Measurements from ENCODE around the gene TPT1. TPM values are rescaled to one million over a fixed set of nuclear protein-coding genes. Genes with fewer than 3 reads are reported as not detected.

Gene TPT1
- polyA plus RNA-seq, 3 donors = 6,263 to 7,020 (median 6,451) TPM

DNA sequence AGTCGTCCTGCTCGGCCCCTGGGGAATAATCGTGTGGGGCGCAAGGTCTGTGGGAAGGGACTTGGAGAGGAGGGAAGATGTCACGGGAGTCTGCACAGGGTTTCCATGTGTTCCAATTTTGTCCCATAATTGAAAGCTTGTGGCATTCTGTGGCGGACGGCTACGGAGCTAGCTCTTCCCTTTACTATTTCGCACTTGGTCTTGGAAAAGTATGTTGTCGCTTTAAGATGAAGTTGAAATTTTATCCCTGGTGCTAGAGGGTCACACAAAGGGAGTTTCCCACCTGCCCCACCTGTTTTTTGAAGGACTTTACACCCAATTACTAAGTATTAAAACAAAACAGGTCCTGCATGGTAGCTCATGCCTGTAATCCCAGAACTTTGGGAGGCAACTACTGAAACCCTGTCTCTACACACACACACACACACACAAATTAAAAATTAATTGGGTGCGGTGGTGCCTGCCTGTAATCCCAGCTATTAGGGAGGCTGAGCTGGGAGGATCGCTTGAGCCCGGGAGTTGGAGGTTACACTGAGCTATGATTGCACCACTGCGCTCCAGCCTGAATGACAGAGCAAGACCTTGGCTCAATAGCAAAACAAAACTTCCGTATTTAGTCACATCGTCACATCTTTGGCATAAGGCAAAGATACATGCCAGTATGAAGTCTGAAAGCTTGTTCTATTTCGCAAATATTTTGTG, 967 bp upstream of the TPT1 start:
- DNase-seq (ENCODE audit: extremely low read depth in 1 of 11, low read depth in 9 of 11, low spot score in 4 of 11) = peak in 6 of 11 donors; percentile 38 to 55 (median 46)

DNA sequence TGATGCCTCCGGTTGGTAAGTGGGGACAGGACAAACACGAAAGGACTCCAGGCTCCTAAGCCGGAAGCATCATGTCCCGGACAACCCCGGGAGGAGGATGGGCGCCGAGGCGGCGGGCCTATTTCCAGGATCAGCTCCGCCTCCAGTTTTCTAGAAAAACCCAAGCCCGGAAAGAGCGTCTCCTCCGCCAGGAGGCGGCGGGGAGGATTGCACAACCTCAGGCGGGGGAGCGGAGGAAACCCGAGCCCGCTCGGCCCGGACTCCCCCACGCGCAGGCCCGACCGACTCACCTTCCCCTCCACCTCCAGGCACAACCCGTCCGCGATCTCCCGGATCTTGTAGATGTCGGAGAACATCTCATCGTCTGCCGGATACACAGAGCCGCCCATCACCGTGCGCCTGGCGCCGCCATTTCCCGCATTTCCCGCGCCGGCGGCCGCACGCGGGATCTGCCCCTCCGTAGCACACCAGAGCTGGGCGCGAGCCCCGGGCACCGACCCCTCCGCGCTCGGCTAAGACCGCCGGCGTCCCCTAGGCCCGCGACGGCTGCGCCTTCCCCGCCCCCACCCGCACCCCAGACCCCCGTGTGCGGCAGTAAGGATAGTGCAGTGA, 455 bp downstream of the TPT1 start:
- DNase-seq (ENCODE audit: extremely low read depth in 1 of 11, low read depth in 9 of 11, low spot score in 4 of 11) = peak; percentile 80 to 93 (median 88)

DNA sequence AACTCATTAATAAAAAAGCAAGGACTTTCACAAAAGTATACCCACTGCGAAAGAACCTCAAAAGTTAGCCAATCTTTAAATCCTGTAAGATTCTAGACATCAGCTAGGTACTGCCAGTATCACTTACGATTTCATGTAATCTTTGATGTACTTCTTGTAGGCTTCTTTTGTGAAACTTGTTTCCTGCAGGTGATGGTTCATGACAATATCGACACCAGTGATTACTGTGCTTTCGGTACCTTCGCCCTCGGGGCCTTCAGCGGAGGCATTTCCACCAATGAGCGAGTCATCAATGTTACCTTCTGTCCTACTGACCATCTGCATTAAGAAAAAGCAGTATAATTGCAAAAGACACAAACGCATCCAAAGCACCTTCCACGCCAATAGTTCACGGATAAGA, 1.1 kb downstream of the TPT1 start:
- no peak for DNase-seq (ENCODE audit: extremely low read depth in 1 of 11, low read depth in 9 of 11, low spot score in 4 of 11)

DNA sequence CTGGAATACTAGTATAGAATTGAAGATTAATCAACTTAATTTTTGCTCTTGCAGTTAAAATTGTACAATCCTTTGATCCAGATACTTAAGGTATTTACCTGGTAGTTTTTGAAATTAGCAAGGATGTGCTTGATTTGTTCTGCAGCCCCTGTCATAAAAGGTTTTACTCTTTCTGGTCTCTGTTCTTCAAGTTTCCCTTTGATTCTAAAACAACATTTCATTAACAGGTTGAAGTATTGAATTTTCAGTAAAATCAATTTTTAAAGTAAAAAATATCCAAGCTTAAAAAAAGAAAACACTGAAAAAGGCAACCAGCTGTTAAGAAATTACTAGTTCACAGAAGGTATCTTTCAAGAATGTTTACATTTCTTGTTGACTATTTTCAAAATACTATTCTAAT, 1.6 kb downstream of the TPT1 start:
- no peak for DNase-seq (ENCODE audit: extremely low read depth in 1 of 11, low read depth in 9 of 11, low spot score in 4 of 11)

DNA sequence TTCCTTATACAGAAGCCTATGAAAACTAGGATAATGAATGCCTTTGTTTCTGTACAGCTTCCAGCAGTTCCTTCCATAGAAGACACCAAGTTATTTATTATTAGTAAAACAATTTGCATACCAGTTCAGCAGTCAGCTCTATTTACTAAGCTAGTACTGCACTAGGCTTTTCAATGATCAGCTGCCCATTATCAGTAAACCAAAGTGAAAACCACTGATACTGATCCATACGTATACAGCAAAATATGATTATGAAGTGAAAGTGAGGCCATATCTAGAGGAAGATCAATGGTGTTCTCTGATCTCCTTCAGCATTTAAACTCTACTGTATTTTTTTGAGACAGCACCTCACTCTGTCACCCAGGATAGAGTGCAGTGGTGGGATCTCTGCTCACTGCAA, 3.2 kb downstream of the TPT1 start:
- DNase-seq (ENCODE audit: extremely low read depth in 1 of 11, low read depth in 9 of 11, low spot score in 4 of 11) = no peak

DNA sequence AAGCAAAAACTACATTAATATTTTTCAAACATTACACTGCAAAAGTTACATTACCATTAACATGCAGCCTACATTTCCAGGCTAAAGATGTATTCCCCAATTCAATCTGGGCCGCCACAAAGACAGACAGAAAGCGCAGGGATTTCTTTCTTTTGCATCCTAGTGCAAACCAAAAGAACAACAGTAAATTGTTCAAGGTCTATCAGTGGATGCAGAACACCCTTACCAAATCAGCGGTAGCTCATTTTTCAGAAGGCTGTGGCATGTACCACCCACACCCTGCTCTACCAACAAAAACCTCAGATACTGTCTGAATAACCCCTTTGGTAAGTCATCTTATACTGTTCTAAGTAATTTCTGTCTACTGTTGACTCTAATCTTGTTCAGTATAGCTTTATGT, 3.6 kb downstream of the TPT1 start:
- DNase-seq (ENCODE audit: extremely low read depth in 1 of 11, low read depth in 9 of 11, low spot score in 4 of 11) = no peak

DNA sequence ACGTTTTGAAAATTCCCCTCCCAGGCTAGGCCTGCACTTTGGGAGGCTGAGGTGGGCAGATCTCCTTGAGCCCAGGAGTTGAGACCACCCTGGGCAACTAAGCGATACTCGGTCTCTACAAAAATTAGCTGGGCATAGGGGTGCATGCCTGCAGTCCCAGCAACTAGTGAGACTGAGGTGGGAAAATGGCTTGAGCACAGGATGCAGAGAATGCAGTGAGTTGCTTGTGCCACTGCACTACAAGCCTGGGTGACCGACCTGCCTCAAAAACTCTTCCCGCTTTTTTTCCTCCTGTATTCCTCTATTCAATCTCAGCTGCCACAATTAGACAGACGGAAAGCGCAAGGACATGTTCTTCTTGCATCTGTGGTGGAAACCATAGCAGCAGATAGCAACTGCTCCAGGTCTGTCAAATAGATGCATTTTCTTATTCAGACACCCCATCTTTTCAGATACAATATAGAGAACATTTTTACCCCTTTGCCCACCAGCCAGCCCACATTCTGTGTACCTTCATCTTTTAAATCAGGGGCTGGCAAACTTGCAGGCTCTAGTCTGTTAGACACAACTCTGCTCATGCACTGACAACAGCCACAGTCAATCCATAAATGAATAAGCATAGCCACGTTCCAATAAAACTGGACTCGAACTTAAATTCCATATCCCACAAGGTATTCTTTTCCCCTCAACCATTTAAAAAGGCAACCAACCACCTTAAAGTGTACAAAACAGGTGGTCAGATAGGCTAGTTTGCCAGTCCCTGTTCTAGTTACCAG, 4.8 kb downstream of the TPT1 start:
- no peak for DNase-seq (ENCODE audit: extremely low read depth in 1 of 11, low read depth in 9 of 11, low spot score in 4 of 11)

DNA sequence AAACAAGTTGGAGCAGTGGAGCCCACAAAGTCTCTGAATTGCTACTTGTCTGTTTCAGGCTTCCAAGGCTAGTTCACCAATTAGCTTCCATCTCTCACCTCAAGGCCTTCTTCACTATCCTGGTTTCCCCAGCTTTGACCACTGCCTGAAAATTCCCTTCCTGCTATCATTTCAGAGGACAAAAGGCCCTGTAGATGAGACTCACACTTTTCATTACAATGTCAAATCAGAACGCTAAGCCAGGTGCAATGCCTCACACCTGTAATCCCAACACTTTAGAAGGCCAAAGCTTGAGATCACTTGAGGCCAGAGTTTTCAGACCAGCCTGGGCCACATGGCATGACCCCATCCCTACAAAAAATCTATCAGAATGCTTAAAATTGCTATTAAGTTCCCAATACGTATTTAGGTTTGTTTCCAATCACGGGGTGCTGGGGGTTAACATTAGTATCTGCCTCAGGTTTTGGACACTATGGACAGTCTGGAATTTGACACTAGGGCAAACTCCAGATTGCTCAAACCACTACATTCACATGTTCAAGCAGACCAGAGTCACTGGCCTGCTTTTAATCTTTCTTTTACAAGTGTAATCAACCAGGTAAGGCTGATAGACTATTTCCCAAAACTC, 5.5 kb downstream of the TPT1 start:
- no peak for DNase-seq (ENCODE audit: extremely low read depth in 1 of 11, low read depth in 9 of 11, low spot score in 4 of 11)

DNA sequence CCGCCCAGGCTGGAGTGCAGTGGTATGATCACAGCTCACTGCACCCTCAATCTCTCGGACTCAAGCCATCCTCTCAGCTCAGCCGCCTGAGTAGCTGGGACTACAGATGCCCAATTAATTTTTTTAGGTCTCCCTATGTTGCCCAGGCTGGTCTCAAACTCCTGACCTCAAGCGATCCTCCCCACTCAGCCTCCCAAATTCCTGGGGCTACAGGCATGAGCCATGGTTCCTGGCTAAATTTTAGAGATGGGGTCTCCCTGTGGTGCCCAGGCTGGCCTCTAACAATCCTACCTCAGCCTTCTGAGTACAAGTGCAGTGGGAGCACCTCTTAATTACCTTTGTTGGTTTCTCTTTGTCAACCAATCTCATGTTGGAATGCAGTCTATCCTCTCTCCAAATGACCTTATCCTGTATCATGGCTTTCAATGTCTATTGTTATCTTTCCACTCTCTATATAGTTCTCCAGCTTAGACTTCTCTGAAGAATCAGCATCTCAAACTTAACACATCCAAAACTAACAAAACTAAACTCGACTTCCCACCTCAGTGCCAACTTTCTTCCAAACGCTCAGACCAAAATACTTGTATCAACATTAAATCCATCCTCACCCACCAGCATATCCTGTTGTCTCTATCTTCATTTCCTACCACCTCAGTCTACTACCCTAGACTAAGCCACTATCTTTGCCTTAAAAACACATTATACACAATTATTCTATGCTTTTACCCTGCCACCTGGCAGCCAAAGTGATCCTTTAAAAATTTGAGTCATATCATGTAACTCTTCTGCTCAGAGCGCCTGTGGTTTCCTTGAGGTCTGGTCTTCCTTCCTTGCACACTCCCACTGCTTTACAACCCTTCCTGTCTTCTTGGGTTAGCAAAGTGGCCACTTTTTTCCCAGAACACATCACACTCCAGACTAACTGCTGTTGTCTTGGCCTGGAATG, 6.7 kb downstream of the TPT1 start:
- no peak for DNase-seq (ENCODE audit: extremely low read depth in 1 of 11, low read depth in 9 of 11, low spot score in 4 of 11)

DNA sequence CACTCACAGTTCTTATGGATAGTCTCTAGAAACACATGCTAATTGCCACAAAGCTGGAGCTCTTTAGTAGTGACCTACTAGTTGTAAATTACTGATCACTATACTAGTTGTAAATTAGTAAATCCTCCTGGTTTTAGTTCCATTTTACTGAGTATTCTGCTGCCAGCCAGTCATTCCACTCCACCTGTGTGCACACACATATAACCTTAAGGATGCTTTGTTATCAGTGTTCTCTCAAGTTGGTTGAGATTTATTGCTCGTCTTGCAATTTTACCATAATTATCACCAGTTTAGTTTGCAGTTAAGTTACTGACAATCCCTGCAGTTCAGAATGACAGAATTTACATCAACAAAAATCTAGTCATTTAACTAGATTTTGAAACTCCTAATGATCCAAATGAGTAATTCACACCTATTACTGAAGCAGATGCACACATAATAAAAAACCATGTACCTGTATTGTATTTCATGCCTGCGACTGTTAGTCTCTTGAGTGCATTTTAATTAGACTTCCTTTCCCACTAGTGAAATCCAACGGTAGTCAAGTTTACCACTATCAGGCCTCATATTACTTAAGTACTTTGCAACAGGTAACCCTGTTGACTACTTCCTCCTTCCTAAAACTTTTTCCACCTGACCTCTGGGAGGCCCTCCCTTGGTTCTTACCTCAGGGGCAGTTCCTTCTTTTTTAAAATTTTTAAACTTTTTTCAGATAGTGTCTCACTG, 7.6 kb downstream of the TPT1 start:
- no peak for DNase-seq (ENCODE audit: extremely low read depth in 1 of 11, low read depth in 9 of 11, low spot score in 4 of 11)

DNA sequence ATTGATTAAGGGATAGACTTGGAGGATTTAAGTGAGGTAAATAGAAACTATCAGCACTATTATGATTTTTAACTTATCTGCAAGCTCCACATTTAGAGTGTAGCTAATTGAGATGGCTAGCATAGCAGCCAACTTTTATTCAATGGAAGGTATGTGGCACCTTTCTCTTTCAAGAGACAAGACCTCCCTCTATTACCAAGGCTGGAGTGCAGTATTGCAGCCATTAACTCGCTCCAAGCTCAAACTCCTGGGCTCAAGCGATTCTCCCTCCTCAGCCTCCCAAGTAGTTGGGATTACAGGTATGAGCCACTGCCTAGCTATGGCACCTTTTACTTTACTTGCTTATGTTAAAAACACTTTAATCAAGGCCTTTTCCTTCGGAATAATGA, 8.2 kb downstream of the TPT1 start:
- no peak for DNase-seq (ENCODE audit: extremely low read depth in 1 of 11, low read depth in 9 of 11, low spot score in 4 of 11)

DNA sequence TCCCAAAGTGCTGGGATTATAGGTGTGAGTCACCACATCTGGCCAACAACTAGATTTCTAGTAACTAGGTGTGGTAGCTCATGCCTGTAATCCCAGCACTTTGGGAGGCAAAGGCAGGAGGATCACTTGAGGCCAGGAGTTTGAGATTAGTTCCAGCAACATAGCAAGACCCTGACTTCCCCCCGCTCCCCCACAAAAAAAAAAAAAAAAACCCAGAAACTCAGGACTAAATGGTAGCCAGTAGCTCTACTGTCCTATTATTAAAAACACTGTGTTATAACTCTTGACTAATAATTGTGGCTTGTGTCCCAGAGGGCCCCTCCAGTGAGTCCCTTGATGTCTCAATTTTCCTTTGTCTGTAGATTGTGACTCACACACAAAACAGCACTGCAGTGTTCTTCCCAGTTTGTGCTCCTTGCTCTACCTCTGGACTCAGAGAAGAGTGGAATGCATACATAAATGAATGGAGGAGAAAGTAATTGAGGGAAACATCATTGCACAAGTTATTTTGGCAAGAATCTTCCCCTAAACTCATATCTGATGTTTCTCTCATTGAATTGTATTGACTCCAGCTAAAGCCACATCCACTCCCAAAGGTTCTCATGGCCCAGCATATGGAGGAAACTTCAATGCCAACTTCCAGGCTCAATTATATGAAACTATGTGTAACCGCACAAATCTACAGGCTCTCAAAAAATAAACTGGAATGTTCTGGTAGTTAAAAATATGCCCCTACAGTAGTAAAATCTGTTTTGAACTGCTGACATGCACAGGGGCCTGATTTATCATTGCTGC, 8.8 kb downstream of the TPT1 start:
- DNase-seq (ENCODE audit: extremely low read depth in 1 of 11, low read depth in 9 of 11, low spot score in 4 of 11) = no peak

DNA sequence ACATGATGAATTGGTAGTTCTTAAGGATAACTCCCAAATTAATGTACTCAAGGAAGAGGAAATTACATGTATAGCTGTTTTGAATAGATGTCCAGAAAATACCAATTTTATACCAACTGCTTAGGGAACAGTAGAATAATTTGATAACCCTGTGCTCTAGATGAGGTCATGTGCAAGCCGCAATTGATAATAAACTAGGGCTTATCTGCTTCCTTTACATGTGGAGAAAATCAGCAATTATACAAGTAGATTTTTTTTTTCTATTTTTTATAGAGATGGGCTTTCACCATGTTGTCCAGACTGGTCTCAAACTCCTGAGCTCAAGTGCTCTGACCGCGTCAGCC, 9.3 kb downstream of the TPT1 start:
- DNase-seq (ENCODE audit: extremely low read depth in 1 of 11, low read depth in 9 of 11, low spot score in 4 of 11) = no peak

DNA sequence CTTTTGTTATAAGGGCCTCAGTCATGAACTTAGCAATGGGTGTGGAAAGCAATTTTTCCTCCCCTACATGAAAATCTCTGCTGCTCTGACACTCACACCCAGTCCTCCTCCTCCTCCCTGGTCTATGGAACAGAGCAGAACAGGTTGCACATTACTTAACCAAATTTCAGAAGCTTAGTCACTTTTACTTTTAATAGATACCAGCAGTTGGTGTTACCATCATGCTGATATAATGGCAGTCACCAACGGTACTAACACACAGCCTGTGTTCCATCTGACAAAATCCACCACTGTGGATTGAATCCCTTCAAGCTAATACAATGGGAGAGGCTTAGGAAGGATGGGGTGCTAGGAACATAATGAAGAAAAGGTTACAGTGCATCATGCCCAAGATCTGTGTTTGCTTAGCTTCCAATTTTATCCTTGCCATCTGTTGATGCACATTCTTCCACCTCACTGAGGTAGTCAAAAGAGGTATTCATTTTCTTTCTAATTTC, 9.8 kb downstream of the TPT1 start:
- no peak for DNase-seq (ENCODE audit: extremely low read depth in 1 of 11, low read depth in 9 of 11, low spot score in 4 of 11)

DNA sequence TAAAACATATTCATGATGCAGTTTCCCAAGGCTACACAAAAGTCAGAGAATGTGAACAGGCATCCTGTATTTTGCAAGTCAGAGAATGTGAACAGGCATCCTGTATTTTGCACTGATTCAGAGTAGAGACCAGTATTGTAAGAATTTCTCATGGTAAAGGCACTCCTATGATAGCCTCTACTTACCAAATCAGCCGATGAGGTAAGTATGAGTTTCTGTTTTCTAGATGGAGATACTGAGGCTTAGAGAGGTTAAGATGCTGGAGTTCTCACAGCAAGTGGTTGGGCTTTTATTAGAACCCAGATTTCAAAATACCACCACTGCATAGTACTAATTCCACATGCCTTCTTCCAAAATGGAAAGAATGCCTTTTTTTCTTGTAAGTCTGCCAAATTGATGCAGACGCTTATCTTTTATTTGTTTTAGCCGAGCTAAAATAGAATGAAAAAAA, 12.3 kb downstream of the TPT1 start:
- no peak for DNase-seq (ENCODE audit: extremely low read depth in 1 of 11, low read depth in 9 of 11, low spot score in 4 of 11)

DNA sequence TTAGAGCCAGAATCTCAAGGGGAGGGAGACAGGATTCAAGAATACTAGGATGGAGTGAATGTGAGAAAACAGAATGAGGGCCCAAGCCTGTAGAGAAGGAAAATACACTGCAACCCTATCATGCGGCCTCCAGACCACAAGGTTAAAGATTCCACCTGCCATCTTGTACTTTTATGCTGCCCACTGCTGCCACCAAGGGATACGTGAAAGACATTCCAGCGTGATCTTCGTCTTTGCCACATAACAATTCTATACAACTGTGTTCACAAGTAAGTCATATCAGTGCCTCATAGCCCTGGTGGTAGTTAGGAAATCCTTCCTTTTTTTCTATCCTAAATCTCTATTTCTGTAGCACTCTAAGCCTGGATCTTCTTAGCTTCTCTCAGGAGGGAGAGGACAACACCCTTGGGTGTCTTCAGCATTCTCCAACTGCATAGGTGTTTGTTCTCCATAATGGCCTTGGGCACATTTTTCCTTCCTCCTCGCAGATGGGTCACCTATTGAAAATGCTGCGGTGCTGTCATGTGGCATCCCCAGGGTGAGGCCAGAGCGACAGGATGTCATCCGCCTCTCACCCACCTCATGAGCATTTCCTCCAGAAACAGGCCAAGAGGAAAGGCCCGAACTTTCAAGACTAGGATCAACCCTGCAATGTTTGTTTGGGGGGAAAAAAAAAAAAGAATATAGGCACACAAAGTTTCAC, 13.6 kb downstream of the TPT1 start:
- DNase-seq (ENCODE audit: extremely low read depth in 1 of 11, low read depth in 9 of 11, low spot score in 4 of 11) = no peak

DNA sequence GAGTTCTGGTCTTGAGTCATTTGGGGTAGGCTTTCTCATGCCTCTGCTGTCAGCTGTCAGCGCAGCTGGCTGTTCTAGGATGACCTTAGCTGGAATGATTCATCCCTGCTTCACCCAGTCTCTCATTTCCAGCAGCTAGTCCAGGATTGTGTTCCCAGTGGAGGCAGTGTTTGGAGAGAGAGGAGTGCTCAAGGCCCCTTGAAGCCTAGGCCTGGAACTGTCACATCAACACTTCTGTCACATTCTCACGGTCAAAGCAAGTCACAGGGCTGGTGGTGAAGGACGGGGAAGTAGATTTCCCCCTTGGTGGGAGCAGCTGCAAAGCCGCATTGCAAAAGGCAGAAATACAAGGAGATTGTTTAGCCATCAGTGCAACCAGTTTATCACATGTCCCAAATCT, 15.2 kb downstream of the TPT1 start:
- DNase-seq (ENCODE audit: extremely low read depth in 1 of 11, low read depth in 9 of 11, low spot score in 4 of 11) = no peak
